GM10847 (cell line): ENCODE measurements around the gene IFIT1B.

Source experiments
- POLR2A ChIP-seq: IDR thresholded peaks from 2 replicates; pipeline ENCODE4 v1.6.1; 2011; ENCODE audit not compliant: insufficient read length; ENCODE audit errors: extremely low read depth

IFIT1B gene

GRCh38 chr10:89364531-89364930 is 13.3 kb upstream of the IFIT1B start:
- no peak for TF ChIP-seq POLR2A

- no peak for TF ChIP-seq POLR2A
Observed at GRCh38 chr10:89367529-89367928, 10.3 kb upstream of the IFIT1B start.

- no peak for TF ChIP-seq POLR2A
Observed at GRCh38 chr10:89368129-89368528, 9.7 kb upstream of the IFIT1B start.

- TF ChIP-seq POLR2A = no peak
Observed at GRCh38 chr10:89369156-89370105, 8.4 kb upstream of the IFIT1B start.

- no peak for TF ChIP-seq POLR2A
Observed at GRCh38 chr10:89371079-89371478, 6.8 kb upstream of the IFIT1B start.

GRCh38 chr10:89371987-89372386 is 5.9 kb upstream of the IFIT1B start:
- TF ChIP-seq POLR2A = no peak

- TF ChIP-seq POLR2A = no peak
Observed at GRCh38 chr10:89373916-89374711, 3.7 kb upstream of the IFIT1B start.

- no peak for TF ChIP-seq POLR2A
Observed at GRCh38 chr10:89374713-89375141, 3.1 kb upstream of the IFIT1B start.

- no peak for TF ChIP-seq POLR2A
Observed at GRCh38 chr10:89379103-89379502, 1.2 kb downstream of the IFIT1B start.

- no peak for TF ChIP-seq POLR2A
Observed at GRCh38 chr10:89382757-89383156, 4.9 kb downstream of the IFIT1B start.

GRCh38 chr10:89384474-89385340 is 6.9 kb downstream of the IFIT1B start:
- TF ChIP-seq POLR2A = no peak

GRCh38 chr10:89388806-89389205 is 10.9 kb downstream of the IFIT1B start:
- no peak for TF ChIP-seq POLR2A

GRCh38 chr10:89389254-89389653 is 11.4 kb downstream of the IFIT1B start:
- no peak for TF ChIP-seq POLR2A

- no peak for TF ChIP-seq POLR2A
Observed at GRCh38 chr10:89390476-89391225, 12.8 kb downstream of the IFIT1B start.
